Choroid plexus epithelial cell (primary cell): ENCODE measurements around the gene ROBO3.

ENCODE experiments used
- DNase-seq: peaks from one replicate; pipeline ENCODE4 v3.0.0-alpha.2; 2010; ENCODE audit warnings: low read depth
- H3K4me3 ChIP-seq: 2 replicates; pipeline ENCODE4 v1.5.1; 2011; ENCODE audit warnings: low read depth, mild to moderate bottlenecking, control low read depth, low read length, moderate library complexity
- CTCF ChIP-seq: conservative IDR thresholded peaks from 2 replicates; pipeline ENCODE4 v1.5.1; 2011; ENCODE audit warnings: low read depth, mild to moderate bottlenecking, control low read depth, inconsistent platforms, low read length, moderate library complexity

Gene ROBO3

GRCh38 chr11:124920870-124921609 lies 55.8 kb downstream of the ROBO3 start:
- DNase-seq, result peak; percentile 69
- TF ChIP-seq CTCF, result no peak
- peak overlapping the region; percentile 52 for H3K4me3 ChIP-seq

GRCh38 chr11:124922831-124923230 lies 57.6 kb downstream of the ROBO3 start:
- TF ChIP-seq CTCF, result no peak
- DNase-seq, result no peak
- H3K4me3 ChIP-seq, result no peak overlapping the region

- peak; percentile 2 for TF ChIP-seq CTCF
- DNase-seq, result no peak
- H3K4me3 ChIP-seq, result no peak overlapping the region
Observed at GRCh38 chr11:124923296-124923695, 58.1 kb downstream of the ROBO3 start.

GRCh38 chr11:124928942-124929665 lies 63.9 kb downstream of the ROBO3 start:
- TF ChIP-seq CTCF, result no peak
- no peak overlapping the region for H3K4me3 ChIP-seq
- DNase-seq, result no peak

- no peak for DNase-seq
- TF ChIP-seq CTCF, result no peak
- H3K4me3 ChIP-seq, result no peak overlapping the region
Observed at GRCh38 chr11:124930799-124931198, 65.6 kb downstream of the ROBO3 start.
